Lung microvascular endothelial cell (primary cell): ENCODE data around the gene MVP. TPM values are rescaled to one million over a fixed set of nuclear protein-coding genes. Genes with fewer than 3 reads are reported as not detected.
A peak's percentile ranks its signal among the peaks of the same experiment; 100 is the strongest.

ENCODE experiments used
- DNase-seq, 2 donors: peaks; one replicate each; pipeline versions ENCODE4 v3.0.0 to v3.0.0-alpha.2; 2010; ENCODE audit warnings: low read depth in 2 of 2
- total RNA-seq: library from RNA; depleted of rRNA; stranded (reverse); fragments of >200 nt; gene quantifications from 2 replicates; pipeline ENCODE4 v1.2.1, GENCODE V29; 2014

The MVP gene
- total RNA-seq, 1 donor from 2014 or later: 122 TPM

DNA sequence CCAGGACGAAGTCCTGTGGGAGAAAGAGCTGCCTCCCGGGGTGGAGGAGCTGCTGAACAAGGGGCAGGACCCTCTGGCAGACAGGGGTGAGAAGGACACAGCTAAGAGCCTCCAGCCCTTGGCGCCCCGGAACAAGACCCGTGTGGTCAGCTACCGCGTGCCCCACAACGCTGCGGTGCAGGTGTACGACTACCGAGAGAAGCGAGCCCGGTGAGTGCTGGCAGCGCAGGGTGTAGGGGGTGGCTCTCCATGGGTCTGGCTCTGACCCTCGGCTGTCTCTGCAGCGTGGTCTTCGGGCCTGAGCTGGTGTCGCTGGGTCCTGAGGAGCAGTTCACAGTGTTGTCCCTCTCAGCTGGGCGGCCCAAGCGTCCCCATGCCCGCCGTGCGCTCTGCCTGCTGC is 21.4 kb downstream of the MVP start:
- DNase-seq: no peak

DNA sequence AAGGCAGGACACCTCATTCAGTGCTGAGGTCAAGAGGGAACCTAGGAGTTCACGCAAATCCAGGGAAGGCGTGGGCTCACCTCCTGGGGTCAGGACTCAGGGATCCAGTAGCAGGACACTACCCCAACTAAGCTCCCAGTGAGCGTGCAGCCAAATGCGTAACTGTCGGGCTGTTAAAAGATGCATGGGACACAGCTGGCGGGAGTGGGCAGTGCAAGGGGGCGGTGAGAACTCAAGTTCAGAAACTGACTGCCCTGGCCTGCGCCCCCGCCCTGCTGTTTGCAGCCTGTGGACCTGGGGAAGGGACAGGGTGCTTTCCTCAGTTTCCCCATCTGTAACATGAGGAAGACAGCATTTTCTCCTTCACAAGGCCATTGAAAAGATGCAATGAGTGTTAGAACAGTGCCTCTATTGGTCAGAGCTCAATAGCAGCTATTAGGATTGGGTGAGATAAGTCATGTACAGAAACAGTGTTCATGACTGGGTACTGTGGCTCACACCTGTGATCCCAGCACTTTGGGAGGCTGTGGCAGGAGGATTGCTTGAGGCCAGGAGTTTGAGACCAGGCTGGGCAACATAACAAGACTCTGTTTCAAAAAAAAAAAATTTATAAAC is 22.6 kb downstream of the MVP start:
- no peak for DNase-seq

GRCh38 chr16:29843931-29844330 is 23.7 kb downstream of the MVP start:
- DNase-seq: no peak

DNA sequence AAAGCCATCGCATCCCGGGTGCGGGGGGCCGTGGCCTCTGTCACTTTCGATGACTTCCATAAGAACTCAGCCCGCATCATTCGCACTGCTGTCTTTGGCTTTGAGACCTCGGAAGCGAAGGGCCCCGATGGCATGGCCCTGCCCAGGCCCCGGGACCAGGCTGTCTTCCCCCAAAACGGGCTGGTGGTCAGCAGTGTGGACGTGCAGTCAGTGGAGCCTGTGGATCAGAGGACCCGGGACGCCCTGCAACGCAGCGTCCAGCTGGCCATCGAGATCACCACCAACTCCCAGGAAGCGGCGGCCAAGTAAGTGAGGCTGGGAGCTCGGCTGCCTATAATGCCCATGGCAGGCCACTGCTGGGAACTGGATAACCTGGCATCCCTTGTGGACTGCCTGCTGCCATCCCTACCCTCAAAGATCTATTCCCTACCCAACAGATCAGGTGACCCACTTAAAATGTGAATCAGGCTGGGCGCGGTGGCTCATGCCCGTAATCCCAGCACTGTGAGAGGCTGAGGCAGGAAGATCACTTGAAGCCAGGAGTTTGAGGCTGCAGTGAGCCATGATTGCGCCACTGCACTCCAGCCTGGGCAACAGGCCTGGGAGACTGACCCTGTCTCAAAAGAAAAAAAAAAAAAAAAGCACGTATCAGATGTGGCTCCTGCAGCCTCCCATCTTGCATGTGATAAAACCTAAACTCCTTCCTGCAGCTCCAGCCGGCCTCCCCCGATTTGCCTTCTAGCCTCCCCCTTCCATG is 24.5 kb downstream of the MVP start:
- no peak for DNase-seq

DNA sequence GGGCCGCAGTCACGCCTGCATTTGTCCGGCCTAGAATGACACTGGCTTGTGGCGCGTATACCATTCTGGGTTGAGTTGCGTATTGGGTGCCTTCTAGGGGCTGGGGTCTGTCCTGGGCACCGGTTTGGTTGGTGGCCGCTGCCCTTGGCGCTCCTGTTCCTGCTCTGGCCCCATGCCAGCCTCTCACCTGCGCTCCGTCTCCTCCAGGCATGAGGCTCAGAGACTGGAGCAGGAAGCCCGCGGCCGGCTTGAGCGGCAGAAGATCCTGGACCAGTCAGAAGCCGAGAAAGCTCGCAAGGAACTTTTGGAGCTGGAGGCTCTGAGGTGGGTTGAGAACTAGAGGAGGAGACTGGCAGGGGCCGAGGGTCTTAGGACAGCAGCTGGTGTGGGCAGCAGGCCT is 25.4 kb downstream of the MVP start:
- DNase-seq: no peak

DNA sequence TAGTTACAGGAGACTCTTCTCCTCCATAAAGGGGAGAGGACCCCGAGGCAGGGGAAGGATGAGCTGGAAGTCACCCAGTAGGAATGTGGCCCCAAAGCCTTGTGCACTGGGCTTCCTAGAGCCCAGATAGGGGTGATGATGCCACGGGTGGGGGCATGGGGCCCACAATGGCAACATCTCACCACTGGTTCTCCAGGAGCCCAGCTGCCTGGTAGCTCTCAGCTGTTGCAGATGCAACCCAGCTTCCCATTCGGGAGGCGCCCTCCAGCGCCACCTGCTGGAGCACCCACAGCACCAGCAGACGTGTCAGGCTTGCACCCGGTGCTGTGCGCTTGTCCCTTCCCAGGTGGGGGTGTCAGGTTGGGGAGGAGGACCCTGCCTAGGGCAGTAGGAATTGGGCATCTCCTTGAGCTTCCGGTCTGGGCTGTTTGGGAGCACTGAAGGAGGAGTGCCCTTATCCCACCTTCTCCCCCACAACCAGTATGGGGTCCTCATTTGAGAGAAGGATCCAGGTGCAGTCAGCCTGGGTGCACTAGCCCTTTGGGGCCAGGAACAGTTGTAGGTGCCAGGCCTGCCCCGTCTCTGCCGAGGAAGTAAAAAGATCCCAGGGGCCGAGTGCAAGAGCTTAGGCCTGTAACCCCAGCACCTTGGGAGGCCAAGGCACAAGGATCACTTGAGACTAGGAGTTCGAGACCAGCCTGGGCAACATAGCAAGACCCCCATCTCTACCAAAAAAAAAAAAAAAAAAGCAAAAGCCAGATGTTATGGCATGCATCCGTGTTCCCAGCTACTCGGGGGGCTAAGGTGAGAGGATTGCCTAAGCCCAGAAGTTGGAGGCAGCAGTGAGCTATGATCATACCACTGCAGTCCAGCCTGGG is 28.4 kb downstream of the MVP start:
- peak; percentile 77 to 78 for DNase-seq

DNA sequence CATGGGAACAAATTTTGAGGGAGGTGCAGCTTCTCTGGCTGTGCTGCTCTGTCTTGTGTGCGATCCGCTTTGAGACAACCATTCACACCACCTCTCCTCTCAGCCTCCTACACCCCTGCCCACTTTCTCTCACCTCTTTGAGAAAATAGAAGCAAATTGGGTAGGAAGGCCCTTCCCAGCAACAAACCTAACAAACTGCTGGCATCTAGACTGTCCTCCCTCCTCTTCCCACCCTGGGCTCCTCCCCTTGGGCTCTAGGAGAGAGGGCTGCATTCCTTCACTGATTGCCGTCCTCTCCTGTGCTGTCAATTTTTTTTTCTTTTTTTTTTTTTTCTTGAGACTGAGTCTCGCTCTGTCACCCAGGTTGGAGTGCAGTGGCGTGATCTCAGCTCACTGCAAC is 29.2 kb downstream of the MVP start:
- DNase-seq: no peak

DNA sequence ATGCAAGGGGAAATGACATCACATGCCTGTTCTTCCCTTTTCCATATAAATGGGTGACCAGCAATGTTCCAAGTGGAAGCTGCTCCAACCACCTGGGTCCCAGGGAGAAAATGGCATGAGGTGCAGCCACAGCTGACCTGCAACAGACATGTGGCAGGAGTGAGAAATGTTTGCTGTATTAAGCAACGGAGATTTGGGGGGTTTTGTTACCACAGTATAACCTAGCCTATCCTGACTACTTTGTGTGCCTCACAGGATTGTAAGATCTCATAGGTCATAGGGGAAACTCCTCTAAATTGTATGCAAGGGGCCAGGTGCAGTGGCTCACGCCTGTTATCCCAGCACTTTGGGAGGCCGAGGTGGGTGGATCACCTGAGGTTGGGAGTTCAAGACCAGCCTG is 30.7 kb downstream of the MVP start:
- no peak for DNase-seq

GRCh38 chr16:29852654-29853053 is 32.4 kb downstream of the MVP start:
- DNase-seq: peak; percentile 94

GRCh38 chr16:29854520-29855100 is 34.3 kb downstream of the MVP start:
- no peak for DNase-seq

- no peak for DNase-seq
These were observed 37.0 kb downstream of the MVP start for GRCh38 chr16:29857133-29857760.

DNA sequence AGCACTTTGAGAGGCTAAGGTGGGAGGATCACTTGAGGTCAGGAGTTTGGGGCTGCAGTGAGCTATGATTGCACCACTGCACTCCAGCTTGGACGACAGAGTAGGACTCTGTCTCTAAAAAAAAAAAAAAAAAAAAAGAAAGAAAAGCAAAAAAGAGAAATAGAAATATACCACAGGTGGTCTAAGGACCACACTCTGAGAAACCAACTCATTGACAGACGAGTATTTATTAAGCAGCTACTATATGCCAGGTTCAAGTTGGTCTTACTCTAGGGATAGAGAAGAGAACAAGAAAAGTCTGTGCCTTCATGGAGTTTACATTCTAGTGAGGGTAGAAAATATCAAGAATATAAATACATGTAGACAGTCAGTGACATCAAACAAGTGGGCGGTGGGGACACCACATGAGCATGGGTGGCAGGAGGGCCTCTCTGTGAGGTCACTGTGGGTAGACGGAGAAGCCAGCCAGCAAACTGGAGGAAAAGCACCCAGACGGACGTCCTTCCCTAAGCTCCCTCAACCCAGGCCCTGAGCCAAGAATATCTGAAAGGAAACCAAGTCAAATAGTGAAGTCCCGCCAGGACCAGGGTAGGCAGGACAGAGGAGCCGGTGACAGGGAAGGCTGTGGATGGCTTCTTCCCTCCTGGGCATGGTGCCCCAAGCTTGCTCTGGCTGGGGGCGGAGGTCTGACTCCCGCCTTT is 38.0 kb downstream of the MVP start:
- DNase-seq: no peak

GRCh38 chr16:29858974-29859373 is 38.7 kb downstream of the MVP start:
- no peak for DNase-seq

DNA sequence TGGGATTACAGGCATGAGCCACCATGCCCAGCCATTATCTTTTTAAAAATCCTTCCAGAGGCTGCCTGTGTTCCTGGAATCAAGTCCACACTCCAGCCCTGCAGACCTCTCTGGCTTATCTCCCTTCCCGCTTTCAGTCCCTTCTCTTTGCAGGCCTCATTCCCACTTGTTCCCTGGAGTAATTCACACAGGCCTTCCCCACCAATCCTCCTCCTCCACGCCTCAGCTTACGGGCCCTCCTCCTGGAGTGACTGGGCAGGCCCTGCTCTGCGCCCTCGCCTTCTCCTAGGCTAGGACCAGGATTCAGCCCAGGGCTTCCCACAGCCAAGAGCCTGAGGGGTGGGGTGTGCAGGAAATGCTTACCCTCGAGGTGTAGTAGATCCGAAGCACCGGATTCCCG is 40.0 kb downstream of the MVP start:
- DNase-seq: no peak

DNA sequence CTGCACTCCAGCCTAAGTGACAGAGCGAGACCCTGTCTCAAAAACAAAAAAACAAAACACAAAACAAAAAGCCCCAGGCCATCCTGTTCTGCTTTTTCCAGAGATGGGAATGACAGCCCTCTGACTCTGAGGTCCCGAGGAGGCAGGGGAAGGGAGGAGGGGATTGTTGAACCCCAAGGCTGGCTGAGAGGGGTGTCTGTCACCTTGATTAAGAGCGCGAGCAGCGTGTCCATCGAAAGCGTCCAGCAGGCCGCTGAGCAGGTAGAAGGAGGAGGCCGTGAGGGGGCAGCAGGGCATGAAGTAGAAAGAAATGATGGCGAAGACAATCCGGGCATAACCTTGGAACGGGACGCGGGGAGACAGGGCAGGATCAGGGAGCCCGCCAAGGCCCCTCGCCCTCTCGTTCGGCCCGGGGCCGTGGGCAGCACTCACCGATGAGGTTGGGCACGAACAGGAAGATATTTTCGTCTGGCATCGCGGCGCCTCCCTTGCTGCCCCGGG is 42.2 kb downstream of the MVP start:
- DNase-seq: peak; percentile 21 to 52

DNA sequence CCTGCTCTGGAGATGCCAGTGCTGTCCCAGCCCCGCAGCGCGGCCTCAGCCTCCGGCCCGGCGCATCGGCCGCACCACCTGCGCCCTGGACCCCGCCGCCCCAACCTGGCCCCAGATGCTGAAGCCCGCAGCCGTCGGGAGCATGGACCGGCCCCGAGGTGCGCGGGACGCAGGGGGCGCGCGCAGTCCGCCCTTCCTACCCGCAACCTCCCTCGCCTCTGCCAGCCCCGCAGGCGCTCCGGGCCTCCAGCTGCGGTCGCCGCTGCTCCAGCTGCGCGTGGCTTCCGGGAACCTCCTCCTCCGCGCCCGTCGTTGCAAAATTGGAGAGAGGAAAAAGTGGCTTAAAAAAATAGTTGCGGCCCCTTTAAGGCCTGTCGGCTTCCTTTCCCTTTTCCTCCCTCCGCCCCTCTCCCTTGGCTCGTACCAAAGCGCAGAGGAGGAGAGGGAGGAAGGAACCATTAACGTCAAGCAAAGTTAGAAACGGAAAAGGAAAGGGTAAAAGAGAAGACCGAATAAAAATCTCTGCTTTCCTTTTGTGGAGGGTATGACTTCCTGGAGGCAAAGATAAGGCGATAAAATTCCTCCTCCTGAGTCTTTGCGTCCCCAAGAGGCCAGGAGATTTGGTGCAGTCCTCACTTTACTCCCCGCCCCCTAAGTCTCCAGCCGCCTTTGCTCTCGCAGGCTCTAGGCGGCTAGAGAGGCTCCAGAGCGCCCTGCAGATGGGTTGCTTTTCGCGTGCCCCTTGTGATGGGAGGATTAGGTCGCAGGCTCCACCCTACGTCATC is 42.8 kb downstream of the MVP start, which contains the start of gene CDIPT:
CDIPT (minus strand) TSS at position 343 of the 785 bp plus-strand sequence. CDS start 369 bp downstream, outside the sequence.
- peak; percentile 98 for DNase-seq

DNA sequence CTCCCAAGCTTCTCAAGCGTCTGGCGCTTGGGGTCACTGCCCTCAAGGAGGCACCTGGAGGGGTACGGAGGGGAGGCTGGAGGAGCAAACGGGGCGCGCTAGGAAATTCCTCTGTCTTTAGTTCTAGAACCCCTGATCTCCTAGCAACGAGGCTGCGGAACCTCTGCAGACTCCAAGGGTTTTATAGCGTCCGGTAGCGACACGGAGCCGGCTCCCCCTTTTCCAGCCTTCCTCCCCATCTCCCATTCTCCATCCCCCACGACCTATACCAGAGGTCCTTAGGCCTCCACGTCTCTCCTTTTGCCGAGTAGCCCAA is 43.4 kb downstream of the MVP start:
- DNase-seq: no peak

DNA sequence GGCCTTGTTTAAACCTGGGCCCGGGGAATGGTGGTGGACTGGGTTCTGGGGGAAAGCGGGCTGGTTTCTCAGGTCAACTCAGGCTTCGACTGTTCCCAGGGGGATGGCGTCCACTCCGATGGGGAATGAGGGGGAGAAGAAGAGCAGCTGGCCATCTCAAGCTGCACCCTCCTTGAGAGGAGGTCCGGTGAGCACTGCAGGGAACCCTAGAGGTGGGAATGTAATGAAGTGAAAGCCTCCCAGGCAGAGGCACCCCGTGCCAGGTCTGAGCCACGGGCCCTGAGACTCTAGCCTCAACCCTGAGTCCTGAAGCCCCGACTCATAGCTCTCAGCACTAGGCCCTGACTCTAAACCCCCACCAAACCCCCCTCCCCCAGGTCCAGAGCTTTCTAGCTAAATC is 43.9 kb downstream of the MVP start:
- no peak for DNase-seq

- no peak for DNase-seq
These were observed 48.2 kb downstream of the MVP start for GRCh38 chr16:29868396-29869009.
